H9 (cell line): ENCODE measurements around the gene RGS3. TPM values are rescaled to one million over a fixed set of nuclear protein-coding genes. Genes with fewer than 3 reads are reported as not detected.

Source experiments
- DNase-seq: peaks from one replicate; pipeline ENCODE4 v3.0.0-alpha.2; 2017
- H2AFZ ChIP-seq: one replicate; pipeline ENCODE4 v1.6.1; 2013; ENCODE audit warnings: mild to moderate bottlenecking, low read length, control low read depth, moderate library complexity
- H2AK5ac ChIP-seq: 2 replicates; pipeline ENCODE4 v1.6.1; 2013; ENCODE audit warnings: low read length, control low read depth, mixed read lengths; ENCODE audit not compliant: insufficient read length
- H2BK120ac ChIP-seq: one replicate; pipeline ENCODE4 v1.6.1; 2013; ENCODE audit warnings: low read depth, mild to moderate bottlenecking, low read length, control low read depth, inconsistent platforms; ENCODE audit not compliant: poor library complexity, severe bottlenecking
- H2BK12ac ChIP-seq: 2 replicates; pipeline ENCODE4 v1.6.1; 2013; ENCODE audit warnings: low read length, control low read depth, mixed read lengths, low read depth; ENCODE audit not compliant: insufficient read length
- H2BK15ac ChIP-seq: 2 replicates; pipeline ENCODE4 v1.6.1; 2013; ENCODE audit warnings: low read depth, low read length, control low read depth
- H2BK20ac ChIP-seq: one replicate; pipeline ENCODE4 v1.6.1; 2013; ENCODE audit warnings: low read depth, mild to moderate bottlenecking, low read length, control low read depth, inconsistent platforms; ENCODE audit not compliant: poor library complexity, severe bottlenecking
- H2BK5ac ChIP-seq: 2 replicates; pipeline ENCODE4 v1.6.1; 2013; ENCODE audit warnings: low read length, control low read depth, mixed read lengths; ENCODE audit not compliant: insufficient read length
- H3K14ac ChIP-seq: 2 replicates; pipeline ENCODE4 v1.6.1; 2013; ENCODE audit warnings: low read length, control low read depth; ENCODE audit not compliant: insufficient read depth
- H3K18ac ChIP-seq: 2 replicates; pipeline ENCODE4 v1.6.1; 2013; ENCODE audit warnings: low read depth, mild to moderate bottlenecking, mixed read lengths, low read length, control low read depth; ENCODE audit not compliant: insufficient read length
- H3K23ac ChIP-seq: 2 replicates; pipeline ENCODE4 v1.6.1; 2013; ENCODE audit warnings: low read length, control low read depth, mixed read lengths, low read depth; ENCODE audit not compliant: insufficient read length
- H3K23me2 ChIP-seq: 2 replicates; pipeline ENCODE4 v1.6.1; 2013; ENCODE audit warnings: low read depth, mild to moderate bottlenecking, mixed read lengths, low read length, control low read depth; ENCODE audit not compliant: insufficient read length, poor library complexity, severe bottlenecking
- H3K27ac ChIP-seq: 2 replicates; pipeline ENCODE4 v1.5.1; 2013; ENCODE audit warnings: low read length, control low read depth, mixed read lengths, low read depth; ENCODE audit not compliant: insufficient read length
- H3K27me3 ChIP-seq: 2 replicates; pipeline ENCODE4 v1.6.1; 2013; ENCODE audit warnings: low read length, control low read depth, inconsistent platforms; ENCODE audit not compliant: insufficient read depth
- H3K4ac ChIP-seq: 2 replicates; pipeline ENCODE4 v1.6.1; 2013; ENCODE audit warnings: low read depth, mild to moderate bottlenecking, control low read depth, inconsistent platforms, low read length, moderate library complexity
- H3K4me1 ChIP-seq: 2 replicates; pipeline ENCODE4 v1.6.1; 2013; ENCODE audit warnings: low read length, control low read depth, inconsistent platforms; ENCODE audit not compliant: insufficient read depth
- H3K4me2 ChIP-seq: 2 replicates; pipeline ENCODE4 v1.6.1; 2013; ENCODE audit warnings: low read length, control low read depth, mixed read lengths; ENCODE audit not compliant: insufficient read length, insufficient read depth
- H3K56ac ChIP-seq: 2 replicates; pipeline ENCODE4 v1.6.1; 2013; ENCODE audit warnings: low read depth, mild to moderate bottlenecking, mixed read lengths, low read length, control low read depth; ENCODE audit not compliant: insufficient read length
- H3K79me1 ChIP-seq: 2 replicates; pipeline ENCODE4 v1.6.1; 2013; ENCODE audit warnings: low read depth, mild to moderate bottlenecking, moderate library complexity, low read length, control low read depth, inconsistent platforms; ENCODE audit not compliant: insufficient read depth, poor library complexity, severe bottlenecking
- H3K79me2 ChIP-seq: 2 replicates; pipeline ENCODE4 v1.6.1; 2013; ENCODE audit warnings: low read length, control low read depth, inconsistent platforms; ENCODE audit not compliant: insufficient read depth
- H3K9ac ChIP-seq: 2 replicates; pipeline ENCODE4 v1.6.1; 2013; ENCODE audit warnings: low read length, control low read depth, mixed read lengths; ENCODE audit not compliant: insufficient read length; ENCODE audit errors: extremely low read depth
- H3K9me3 ChIP-seq: one replicate; pipeline ENCODE4 v1.6.1; 2013; ENCODE audit warnings: low read depth, low read length, inconsistent platforms; ENCODE audit not compliant: control insufficient read depth
- H3T11ph ChIP-seq: one replicate; pipeline ENCODE4 v1.6.1; 2013; ENCODE audit warnings: mild to moderate bottlenecking, low read length, control low read depth, inconsistent platforms
- H4K20me1 ChIP-seq: one replicate; pipeline ENCODE4 v1.6.1; 2013; ENCODE audit not compliant: control insufficient read depth, insufficient read length, insufficient read depth
- H4K5ac ChIP-seq: 2 replicates; pipeline ENCODE4 v1.6.1; 2013; ENCODE audit warnings: low read depth, mild to moderate bottlenecking, mixed read lengths, low read length, control low read depth; ENCODE audit not compliant: insufficient read length
- H4K8ac ChIP-seq: replicated peaks from 2 replicates; pipeline ENCODE4 v1.6.1; 2013; ENCODE audit warnings: low read length, control low read depth, mixed read lengths, low read depth; ENCODE audit not compliant: insufficient read length
- H4K91ac ChIP-seq: 2 replicates; pipeline ENCODE4 v1.6.1; 2013; ENCODE audit warnings: low read depth, mild to moderate bottlenecking, moderate library complexity, mixed read lengths, low read length, control low read depth; ENCODE audit not compliant: insufficient read length
- H3K27ac Mint-ChIP-seq, 3 experiments: 2 replicates in 2 of 3; 3 replicates in 1 of 3; pipeline ENCODE4 v1.8.0; 2020 to 2021; ENCODE audit warnings: mixed read lengths in 3 of 3, mild to moderate bottlenecking in 1 of 3, moderate library complexity in 1 of 3
- H3K27me3 Mint-ChIP-seq: 2 replicates; pipeline ENCODE4 v1.8.0; 2021; ENCODE audit warnings: low read depth, mild to moderate bottlenecking, moderate library complexity, mixed read lengths
- H3K36me3 Mint-ChIP-seq, 3 experiments: 2 replicates in 2 of 3; 3 replicates in 1 of 3; pipeline ENCODE4 v1.8.0; 2020 to 2021; ENCODE audit warnings: low read depth in 3 of 3, mixed read lengths in 3 of 3; ENCODE audit not compliant: insufficient read depth in 1 of 3
- H3K4me1 Mint-ChIP-seq, 2 experiments: 2 replicates each; pipeline ENCODE4 v1.8.0; 2020; ENCODE audit warnings: mixed read lengths in 2 of 2
- H3K4me3 Mint-ChIP-seq, 2 experiments: 2 replicates in 1 of 2; 3 replicates in 1 of 2; pipeline ENCODE4 v1.8.0; 2020 to 2021; ENCODE audit warnings: mild to moderate bottlenecking in 2 of 2, mixed read lengths in 2 of 2, moderate library complexity in 1 of 2
- H3K9me3 Mint-ChIP-seq, 2 experiments: 2 replicates in 1 of 2; 3 replicates in 1 of 2; pipeline ENCODE4 v1.8.0; 2020; ENCODE audit warnings: mild to moderate bottlenecking in 2 of 2, mixed read lengths in 2 of 2, moderate library complexity in 1 of 2
- WGBS: extraction: QIAGEN DNeasy Blood & Tissue Kit; methylation state at CpG from one replicate; pipeline ENCODE4 v1.1.7; 2013; ENCODE audit warnings: missing lambda C conversion rate, low lambda C conversion rate, mixed read lengths; ENCODE audit not compliant: insufficient read length; ENCODE audit errors: extremely low coverage; 5-methylcytosine and 5-hydroxymethylcytosine counted together
- total RNA-seq: library from RNA; stranded (reverse); gene quantifications from 2 replicates; pipeline ENCODE4 v1.2.1, GENCODE V29; 2021
- TF ChIP-seq, protein P1 (sequence below): fragments of 200-600 bp; sonication (generic); conservative IDR thresholded peaks from 3 replicates; pipeline ENCODE4 v1.8.0; 2021; ENCODE audit warnings: antibody characterized with exemption, mild to moderate bottlenecking

The RGS3 gene
- total RNA-seq, 1 experiment from 2014 or later: 13.9 TPM

DNA sequence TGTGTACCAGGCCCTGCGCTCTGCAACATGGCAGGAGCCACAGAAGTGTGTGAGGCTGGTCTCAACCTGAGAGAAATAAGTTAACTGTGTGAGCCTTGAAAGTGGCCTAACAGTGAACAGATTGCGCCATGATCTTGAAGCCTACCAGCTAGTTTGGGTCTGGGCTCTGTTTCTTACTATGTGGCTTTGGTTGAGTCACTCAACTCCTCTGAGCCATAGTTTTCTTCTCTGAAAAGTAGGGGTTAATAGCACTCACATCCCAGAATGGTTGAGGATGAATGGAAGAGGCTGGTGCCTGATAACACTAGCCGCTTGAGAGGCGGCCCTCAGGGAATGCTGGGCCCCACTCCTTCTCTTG lies 121.5 kb downstream of the RGS3 start:
- H2AK5ac ChIP-seq: no peak overlapping the region
- H2BK120ac ChIP-seq: no peak overlapping the region
- H3K9me3 ChIP-seq: no peaks in the 10 kb centered on the region
- no peaks in the 10 kb centered on the region for H3K79me1 ChIP-seq
- H3K27me3 ChIP-seq: no peaks in the 10 kb centered on the region
- Mint-ChIP-seq H3K9me3 (no peaks in the 10 kb centered on the region), H3K4me3 (no peak overlapping the region), H3K4me1 (peaks cover 5 to 6% of the 10 kb centered on the region in 2 experiments; a peak in 2 of 4 replicates), H3K36me3 (peaks cover 0 to 14% (median 9%) of the 10 kb centered on the region in 3 experiments; a peak in 3 of 7 replicates), H3K27ac (no peak overlapping the region; a peak in 1 of 7 replicates), H3K27me3 (no peaks in the 10 kb centered on the region)
- no peak overlapping the region for H4K91ac ChIP-seq
- H3K23me2 ChIP-seq: no peaks in the 10 kb centered on the region
- H3K79me2 ChIP-seq: no peaks in the 10 kb centered on the region
- DNase-seq: no peak
- H3K18ac ChIP-seq: no peak overlapping the region
- no peak overlapping the region for H3K4me2 ChIP-seq
- H4K20me1 ChIP-seq: no peaks in the 10 kb centered on the region
- no peak overlapping the region for H2BK12ac ChIP-seq
- no peak overlapping the region for H3K14ac ChIP-seq
- no peak overlapping the region for H3K23ac ChIP-seq
- TF ChIP-seq, protein P1, sequence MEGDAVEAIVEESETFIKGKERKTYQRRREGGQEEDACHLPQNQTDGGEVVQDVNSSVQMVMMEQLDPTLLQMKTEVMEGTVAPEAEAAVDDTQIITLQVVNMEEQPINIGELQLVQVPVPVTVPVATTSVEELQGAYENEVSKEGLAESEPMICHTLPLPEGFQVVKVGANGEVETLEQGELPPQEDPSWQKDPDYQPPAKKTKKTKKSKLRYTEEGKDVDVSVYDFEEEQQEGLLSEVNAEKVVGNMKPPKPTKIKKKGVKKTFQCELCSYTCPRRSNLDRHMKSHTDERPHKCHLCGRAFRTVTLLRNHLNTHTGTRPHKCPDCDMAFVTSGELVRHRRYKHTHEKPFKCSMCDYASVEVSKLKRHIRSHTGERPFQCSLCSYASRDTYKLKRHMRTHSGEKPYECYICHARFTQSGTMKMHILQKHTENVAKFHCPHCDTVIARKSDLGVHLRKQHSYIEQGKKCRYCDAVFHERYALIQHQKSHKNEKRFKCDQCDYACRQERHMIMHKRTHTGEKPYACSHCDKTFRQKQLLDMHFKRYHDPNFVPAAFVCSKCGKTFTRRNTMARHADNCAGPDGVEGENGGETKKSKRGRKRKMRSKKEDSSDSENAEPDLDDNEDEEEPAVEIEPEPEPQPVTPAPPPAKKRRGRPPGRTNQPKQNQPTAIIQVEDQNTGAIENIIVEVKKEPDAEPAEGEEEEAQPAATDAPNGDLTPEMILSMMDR: no peak
- H2BK5ac ChIP-seq: no peak overlapping the region
- no peak overlapping the region for H2AFZ ChIP-seq
- H3K27ac ChIP-seq: no peak overlapping the region
- no peak overlapping the region for H2BK20ac ChIP-seq
- no peak overlapping the region for H3T11ph ChIP-seq
- WGBS: no CpG with 5 or more reads among the region's 4 CpGs
- no peak overlapping the region for H4K5ac ChIP-seq
- no peak overlapping the region for H3K9ac ChIP-seq
- no peak overlapping the region for H3K56ac ChIP-seq
- H3K4me1 ChIP-seq: peaks cover 2% of the 10 kb centered on the region; the same call in 1 of the 2 replicates
- no peak overlapping the region for H4K8ac ChIP-seq
- H3K4ac ChIP-seq: no peak overlapping the region
- H2BK15ac ChIP-seq: no peak overlapping the region
